HFFc6 (cell line): ENCODE results near the gene RSPH9. TPM values are rescaled to one million over a fixed set of nuclear protein-coding genes. Genes with fewer than 3 reads are reported as not detected.

Experiments
- DNase-seq: peaks from one replicate; pipeline ENCODE4 v3.0.0-alpha.2; 2018
- H3K27ac Mint-ChIP-seq: 2 replicates; pipeline ENCODE4 v1.8.0; 2020; ENCODE audit warnings: mild to moderate bottlenecking, mixed read lengths
- H3K27me3 Mint-ChIP-seq: 2 replicates; pipeline ENCODE4 v1.8.0; 2021; ENCODE audit warnings: mild to moderate bottlenecking, moderate library complexity, mixed read lengths; ENCODE audit not compliant: insufficient read depth
- H3K36me3 Mint-ChIP-seq: 2 replicates; pipeline ENCODE4 v1.8.0; 2021; ENCODE audit warnings: low read depth, mixed read lengths
- H3K4me1 Mint-ChIP-seq: 2 replicates; pipeline ENCODE4 v1.8.0; 2020; ENCODE audit warnings: low read depth, mixed read lengths
- H3K4me3 Mint-ChIP-seq: 2 replicates; pipeline ENCODE4 v1.8.0; 2020; ENCODE audit warnings: mild to moderate bottlenecking, moderate library complexity, mixed read lengths
- H3K9me3 Mint-ChIP-seq: 2 replicates; pipeline ENCODE4 v1.8.0; 2020; ENCODE audit warnings: mild to moderate bottlenecking, mixed read lengths
- total RNA-seq, 6 experiments: library from RNA; stranded (reverse); fragmentation: NEBNext Ultra II Directional; extraction: Animal tissue kit (Norgen Biotek cat#: 25700); gene quantifications; 2 replicates in 1 of 6; 3 replicates in 5 of 6; pipeline ENCODE4 v1.2.3, GENCODE V29; 2021
- TF ChIP-seq, protein P1 (sequence below): fragments of 200-600 bp; sonication (generic); IDR thresholded peaks from 2 replicates; pipeline ENCODE4 v1.5.0; 2021; ENCODE audit warnings: antibody characterized with exemption, mild to moderate bottlenecking

The RSPH9 gene
- total RNA-seq, 6 experiments from 2014 or later = 0.09 to 0.60 (median 0.30) TPM; not detected in 1

GRCh38 chr6:43670623-43670986 lies 25.8 kb downstream of the RSPH9 start:
- H3K27me3 Mint-ChIP-seq = no peaks in the 10 kb centered on the region; the same call in 1 of the 2 replicates
- peaks cover 5% of the 10 kb centered on the region; the same call in 1 of the 2 replicates for H3K36me3 Mint-ChIP-seq
- no peak overlapping the region for H3K4me3 Mint-ChIP-seq
- no peak overlapping the region for H3K27ac Mint-ChIP-seq
- H3K9me3 Mint-ChIP-seq = no peaks in the 10 kb centered on the region
- H3K4me1 Mint-ChIP-seq = peaks cover 21% of the 10 kb centered on the region
- DNase-seq = no peak
- TF ChIP-seq, protein P1, sequence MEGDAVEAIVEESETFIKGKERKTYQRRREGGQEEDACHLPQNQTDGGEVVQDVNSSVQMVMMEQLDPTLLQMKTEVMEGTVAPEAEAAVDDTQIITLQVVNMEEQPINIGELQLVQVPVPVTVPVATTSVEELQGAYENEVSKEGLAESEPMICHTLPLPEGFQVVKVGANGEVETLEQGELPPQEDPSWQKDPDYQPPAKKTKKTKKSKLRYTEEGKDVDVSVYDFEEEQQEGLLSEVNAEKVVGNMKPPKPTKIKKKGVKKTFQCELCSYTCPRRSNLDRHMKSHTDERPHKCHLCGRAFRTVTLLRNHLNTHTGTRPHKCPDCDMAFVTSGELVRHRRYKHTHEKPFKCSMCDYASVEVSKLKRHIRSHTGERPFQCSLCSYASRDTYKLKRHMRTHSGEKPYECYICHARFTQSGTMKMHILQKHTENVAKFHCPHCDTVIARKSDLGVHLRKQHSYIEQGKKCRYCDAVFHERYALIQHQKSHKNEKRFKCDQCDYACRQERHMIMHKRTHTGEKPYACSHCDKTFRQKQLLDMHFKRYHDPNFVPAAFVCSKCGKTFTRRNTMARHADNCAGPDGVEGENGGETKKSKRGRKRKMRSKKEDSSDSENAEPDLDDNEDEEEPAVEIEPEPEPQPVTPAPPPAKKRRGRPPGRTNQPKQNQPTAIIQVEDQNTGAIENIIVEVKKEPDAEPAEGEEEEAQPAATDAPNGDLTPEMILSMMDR = no peak

- DNase-seq = no peak
- TF ChIP-seq, protein P1 = no peak
- H3K36me3 Mint-ChIP-seq = peaks cover 6% of the 10 kb centered on the region; the same call in 1 of the 2 replicates
- H3K9me3 Mint-ChIP-seq = no peaks in the 10 kb centered on the region
- H3K27me3 Mint-ChIP-seq = no peaks in the 10 kb centered on the region; the same call in 1 of the 2 replicates
- H3K4me1 Mint-ChIP-seq = peaks cover 21% of the 10 kb centered on the region
- H3K4me3 Mint-ChIP-seq = no peak overlapping the region
- H3K27ac Mint-ChIP-seq = no peak overlapping the region
Observed at GRCh38 chr6:43671011-43671800, 26.4 kb downstream of the RSPH9 start.

DNA sequence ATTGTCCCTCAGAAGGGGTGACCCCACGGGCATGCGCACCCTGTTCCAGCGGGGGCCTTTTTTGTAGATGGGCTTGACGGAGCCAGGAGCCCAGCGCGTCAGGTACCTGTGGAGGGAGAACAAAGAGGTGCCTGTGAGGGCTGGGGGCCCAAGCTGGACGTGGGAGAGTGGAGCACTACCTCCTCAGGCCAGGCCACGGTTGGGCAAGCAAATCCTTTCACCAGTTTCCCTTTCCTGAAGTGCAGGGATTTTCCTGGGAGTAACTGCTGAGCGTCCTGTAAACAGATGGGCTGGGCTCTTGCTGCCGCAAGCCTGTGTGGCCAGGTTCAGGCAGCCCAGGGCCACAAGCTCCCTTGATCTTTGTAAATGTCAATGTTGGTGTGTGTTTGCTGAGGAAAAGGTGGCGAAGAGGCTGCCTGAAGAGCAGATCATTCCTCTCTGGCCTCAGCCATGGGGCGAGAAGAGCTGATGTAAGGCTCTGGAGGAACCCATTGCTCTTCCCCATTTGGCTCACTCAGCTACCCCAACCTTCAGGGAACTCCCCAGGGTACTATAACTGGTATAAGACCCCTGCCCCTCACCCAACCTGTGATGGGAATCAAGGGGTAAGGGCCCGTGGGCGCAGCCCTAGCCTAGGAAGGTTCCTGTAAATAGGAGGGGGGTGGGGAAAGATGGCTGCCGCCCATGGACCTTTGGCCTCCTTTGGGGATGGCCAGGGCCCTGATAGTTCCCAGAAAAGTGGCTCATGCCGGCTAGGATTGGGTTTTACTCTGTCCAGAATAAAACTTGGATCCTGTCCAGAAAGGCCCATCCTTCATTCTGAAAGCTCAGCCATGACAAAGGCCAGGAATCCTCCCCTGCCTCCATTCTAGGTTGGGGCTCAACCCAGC lies 27.2 kb downstream of the RSPH9 start:
- H3K4me3 Mint-ChIP-seq = no peak overlapping the region
- TF ChIP-seq, protein P1 = no peak
- no peak for DNase-seq
- H3K27ac Mint-ChIP-seq = no peak overlapping the region
- H3K9me3 Mint-ChIP-seq = no peaks in the 10 kb centered on the region
- peaks cover 6% of the 10 kb centered on the region; the same call in 1 of the 2 replicates for H3K36me3 Mint-ChIP-seq
- H3K4me1 Mint-ChIP-seq = peaks cover 21% of the 10 kb centered on the region
- no peaks in the 10 kb centered on the region; the same call in 1 of the 2 replicates for H3K27me3 Mint-ChIP-seq

GRCh38 chr6:43673444-43674084 lies 28.7 kb downstream of the RSPH9 start:
- Mint-ChIP-seq H3K36me3 (peaks cover 10% of the 10 kb centered on the region), H3K4me1 (peaks cover 9% of the 10 kb centered on the region), H3K4me3 (no peak overlapping the region), H3K27me3 (no peaks in the 10 kb centered on the region; the same call in 1 of the 2 replicates), H3K27ac (no peak overlapping the region), H3K9me3 (no peaks in the 10 kb centered on the region)
- TF ChIP-seq, protein P1 = no peak
- no peak for DNase-seq

- H3K4me1 Mint-ChIP-seq = peaks cover 2% of the 10 kb centered on the region
- peaks cover 11% of the 10 kb centered on the region for H3K36me3 Mint-ChIP-seq
- no peak for DNase-seq
- H3K27me3 Mint-ChIP-seq = no peaks in the 10 kb centered on the region; the same call in 1 of the 2 replicates
- H3K4me3 Mint-ChIP-seq = no peak overlapping the region
- TF ChIP-seq, protein P1 = no peak
- H3K27ac Mint-ChIP-seq = no peak overlapping the region
- no peaks in the 10 kb centered on the region for H3K9me3 Mint-ChIP-seq
Observed at GRCh38 chr6:43674291-43674690, 29.5 kb downstream of the RSPH9 start.
